Muscle of arm (tissue), 12 donors: ENCODE data around the gene LIN52. TPM values are rescaled to one million over a fixed set of nuclear protein-coding genes. Genes with fewer than 3 reads are reported as not detected.

Experiments used
- DNase-seq: peaks from one replicate; pipeline ENCODE4 v3.0.0-alpha.2; 2013
- polyA plus RNA-seq, 12 donors: library from polyadenylated mRNA; unstranded; fragments of 120-200 nt; gene quantifications; one replicate each; pipeline ENCODE4 v1.2.1, GENCODE V29; 2013; ENCODE audit not compliant: insufficient read length in 12 of 12

Gene LIN52
- polyA plus RNA-seq, 12 donors, result 8.9 to 155 (median 12.4) TPM

GRCh38 chr14:74221741-74222140 lies 137.0 kb downstream of the LIN52 start:
- DNase-seq, result no peak

- no peak for DNase-seq
Measured at GRCh38 chr14:74223016-74223415, 138.3 kb downstream of the LIN52 start.

DNA sequence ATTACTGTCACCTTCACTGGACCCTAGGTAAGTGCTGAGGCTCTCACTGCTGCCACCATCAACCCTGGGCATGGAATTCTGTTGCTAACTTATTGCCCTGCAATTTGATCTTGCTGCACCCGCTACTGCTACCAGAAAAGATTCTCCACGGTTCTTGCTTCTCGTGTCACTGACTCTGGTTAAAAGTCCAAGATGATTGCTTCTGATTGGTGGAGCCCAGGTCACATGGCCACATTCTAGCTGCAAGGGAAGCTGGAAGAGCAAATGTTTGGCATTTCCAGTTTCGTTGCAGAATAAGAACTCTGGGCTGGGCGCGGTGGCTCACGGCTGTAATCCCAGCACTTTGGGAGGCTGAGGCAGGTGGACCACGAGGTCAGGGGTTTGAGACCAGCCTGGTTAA lies 147.0 kb downstream of the LIN52 start:
- DNase-seq, result no peak

DNA sequence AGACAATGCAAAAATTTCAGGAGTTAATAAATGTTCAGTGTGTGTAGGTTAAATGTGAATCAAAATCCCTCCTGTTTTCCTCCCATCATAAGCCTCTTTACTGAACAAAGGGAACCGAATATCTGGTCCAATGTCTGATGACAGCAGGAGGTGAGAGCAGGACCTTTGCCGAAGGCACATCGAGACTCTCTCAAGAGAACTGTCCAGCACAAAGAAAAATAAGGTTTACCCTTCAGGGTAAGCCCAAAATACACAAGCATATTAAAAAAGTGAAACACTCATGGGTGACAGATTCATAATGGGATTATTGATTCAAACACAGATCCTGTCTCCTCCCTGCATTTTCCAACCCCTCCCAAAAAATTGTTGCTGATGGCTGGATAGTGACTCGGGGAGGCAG lies 150.3 kb downstream of the LIN52 start:
- DNase-seq, result no peak

DNA sequence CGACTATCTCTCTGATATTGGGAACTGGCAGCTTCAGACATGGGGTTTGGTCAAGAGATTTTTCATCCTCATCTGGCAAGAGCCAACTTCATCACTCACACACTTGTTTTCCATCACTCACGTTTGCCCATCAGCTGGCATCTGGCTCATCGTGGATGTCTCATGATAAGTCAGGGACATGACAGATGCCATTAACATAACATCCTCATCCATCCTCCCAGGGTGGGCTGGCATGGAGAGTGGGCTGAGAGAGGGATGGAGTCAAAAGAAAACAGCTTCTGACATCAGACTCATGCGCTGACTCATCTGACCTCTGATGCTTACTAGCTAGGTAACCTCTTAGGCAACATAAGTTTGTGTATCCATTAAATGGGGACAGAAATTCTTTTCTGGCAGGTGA lies 152.7 kb downstream of the LIN52 start:
- DNase-seq, result no peak

DNA sequence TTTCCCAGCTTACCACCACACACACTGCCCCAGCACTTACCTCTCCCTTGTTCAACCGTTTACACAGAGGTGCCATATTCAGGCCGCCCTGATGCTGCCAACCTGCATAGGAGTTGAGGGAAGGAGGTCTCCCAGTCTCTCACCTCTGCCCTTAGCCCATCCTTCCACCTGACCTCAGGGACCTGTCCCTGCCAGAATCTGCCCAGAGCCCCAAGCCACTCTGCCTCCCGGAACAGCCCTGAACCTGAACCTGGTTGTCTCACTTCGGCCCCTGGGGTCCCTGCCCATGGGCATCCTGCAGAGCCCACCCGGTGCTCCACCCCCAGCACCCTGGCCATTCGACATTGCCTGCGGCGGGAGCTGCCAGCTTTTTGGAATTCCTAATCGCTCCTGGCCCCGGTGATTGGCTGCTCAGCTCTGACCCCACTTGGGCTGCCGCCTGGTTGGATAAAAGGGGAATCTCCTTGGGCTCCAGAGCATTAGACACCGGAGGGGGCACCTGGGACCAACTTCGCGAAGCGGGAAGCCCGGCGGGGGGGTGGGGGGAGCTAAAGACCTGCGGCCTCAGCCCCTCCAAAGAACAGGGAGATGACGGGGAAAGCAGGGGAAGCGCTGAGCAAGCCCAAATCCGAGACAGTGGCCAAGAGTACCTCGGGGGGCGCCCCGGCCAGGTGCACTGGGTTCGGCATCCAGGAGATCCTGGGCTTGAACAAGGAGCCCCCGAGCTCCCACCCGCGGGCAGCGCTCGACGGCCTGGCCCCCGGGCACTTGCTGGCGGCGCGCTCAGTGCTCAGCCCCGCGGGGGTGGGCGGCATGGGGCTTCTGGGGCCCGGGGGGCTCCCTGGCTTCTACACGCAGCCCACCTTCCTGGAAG lies 154.5 kb downstream of the LIN52 start, which contains the start of gene VSX2:
VSX2 (plus strand) TSS at position 476 of the 874 bp plus-strand sequence; CDS start at position 589, 113 bp downstream.
- DNase-seq, result no peak

- DNase-seq, result no peak
Measured at GRCh38 chr14:74239848-74240793, 155.4 kb downstream of the LIN52 start.

DNA sequence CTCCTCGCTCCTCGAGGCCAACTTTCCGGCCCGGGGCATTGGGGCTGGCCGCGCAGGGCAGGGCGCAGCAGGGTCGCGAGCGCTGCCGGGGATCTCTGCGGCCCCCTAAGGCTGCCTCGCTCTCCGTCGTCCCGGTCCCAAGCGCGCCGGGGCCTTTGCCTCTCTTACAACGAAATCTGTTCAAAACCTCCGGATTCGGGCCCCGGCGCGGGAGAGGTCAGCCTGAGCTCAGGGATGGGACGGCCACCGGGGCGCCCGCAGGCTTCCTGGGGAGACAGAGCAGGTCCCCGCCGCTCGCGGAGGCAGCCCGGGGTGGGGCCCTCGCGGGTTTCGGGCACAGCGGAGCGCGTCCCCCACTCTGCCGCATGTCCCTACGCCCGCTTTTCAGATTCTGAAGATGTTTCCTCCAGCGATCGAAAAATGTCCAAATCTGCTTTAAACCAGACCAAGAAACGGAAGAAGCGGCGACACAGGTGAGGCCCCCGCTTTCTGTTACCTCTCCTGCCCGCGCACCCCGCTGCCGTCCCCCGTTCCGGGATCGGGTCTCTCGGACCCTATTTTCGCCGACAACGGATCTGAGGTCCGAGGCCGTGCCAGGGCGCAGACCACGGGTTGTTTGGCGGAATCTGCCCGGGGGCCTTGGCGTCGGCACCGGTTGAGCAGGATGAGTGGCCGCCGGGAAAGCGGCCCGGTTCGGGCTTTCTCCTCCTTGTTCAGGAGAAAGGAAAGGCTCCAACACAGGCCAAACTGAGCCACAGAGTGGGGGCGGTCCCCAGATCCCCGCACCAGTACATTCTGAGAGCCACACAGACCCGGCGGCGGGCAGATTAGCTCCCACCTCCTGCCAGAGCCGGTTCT lies 156.3 kb downstream of the LIN52 start:
- DNase-seq, result no peak

GRCh38 chr14:74241652-74242017 lies 156.9 kb downstream of the LIN52 start:
- DNase-seq, result no peak

GRCh38 chr14:74242021-74242779 lies 157.4 kb downstream of the LIN52 start:
- DNase-seq, result no peak

GRCh38 chr14:74242780-74243042 lies 158.0 kb downstream of the LIN52 start:
- DNase-seq, result no peak

GRCh38 chr14:74243051-74243450 lies 158.3 kb downstream of the LIN52 start:
- no peak for DNase-seq

DNA sequence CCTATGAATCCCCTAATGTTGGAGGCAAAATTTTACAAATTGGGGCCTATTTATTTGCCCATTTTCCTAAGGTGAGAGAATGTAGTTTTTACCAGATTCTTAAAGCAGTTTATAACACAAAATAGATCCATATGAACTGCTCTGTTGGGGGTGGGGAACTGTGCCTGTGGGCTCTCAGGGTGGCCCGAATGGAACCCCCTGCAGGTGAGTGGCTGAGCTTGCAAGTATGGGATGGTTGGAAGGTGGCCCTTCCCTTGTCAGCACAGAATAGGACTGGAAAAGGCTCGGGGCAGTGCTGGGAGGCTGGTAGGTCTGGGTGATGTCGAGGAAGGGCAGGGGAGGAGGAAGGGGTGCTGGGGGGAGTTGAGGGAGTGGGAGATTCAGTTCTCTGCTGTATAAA lies 159.4 kb downstream of the LIN52 start:
- no peak for DNase-seq

DNA sequence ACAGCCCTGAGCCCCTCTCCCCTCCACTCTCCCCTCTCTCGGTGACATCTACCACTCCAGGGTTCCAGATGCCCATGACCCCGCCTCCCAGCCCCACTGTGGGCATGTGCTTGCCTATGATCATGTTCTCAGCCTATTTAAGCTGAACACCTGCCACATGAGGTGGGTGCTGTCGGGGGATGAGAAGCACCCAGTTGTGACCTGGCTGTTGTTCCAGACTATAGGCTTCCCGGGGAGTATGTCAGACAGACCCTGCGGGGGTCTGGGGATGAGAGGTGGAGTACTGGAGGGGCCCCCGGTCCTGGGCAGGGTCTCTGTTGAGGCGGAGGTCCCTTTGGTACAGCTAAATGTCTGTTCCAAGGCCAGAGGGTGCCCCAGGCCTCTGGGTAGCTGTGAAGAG lies 160.5 kb downstream of the LIN52 start:
- DNase-seq, result no peak

GRCh38 chr14:74246542-74246941 lies 161.8 kb downstream of the LIN52 start:
- DNase-seq, result no peak

DNA sequence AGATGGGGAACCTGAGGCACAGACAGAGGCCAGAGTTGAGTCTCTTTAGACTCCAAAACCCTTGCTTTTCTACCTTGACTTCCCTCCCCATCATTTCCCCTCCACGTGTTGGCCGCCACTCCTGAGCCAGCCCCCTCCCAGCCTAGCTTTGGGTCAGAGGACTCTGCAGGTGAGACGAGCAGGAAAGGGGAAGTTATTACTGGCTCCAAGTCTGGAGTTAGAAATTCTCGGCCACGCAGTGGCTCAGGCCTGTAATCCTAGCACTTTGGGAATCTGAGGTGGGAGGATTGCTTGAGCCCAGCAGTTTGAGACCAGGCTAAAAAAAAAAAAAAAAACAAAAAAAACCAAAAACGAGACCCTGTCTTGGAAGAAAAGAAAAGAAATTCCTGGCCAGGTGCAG lies 163.3 kb downstream of the LIN52 start:
- no peak for DNase-seq

DNA sequence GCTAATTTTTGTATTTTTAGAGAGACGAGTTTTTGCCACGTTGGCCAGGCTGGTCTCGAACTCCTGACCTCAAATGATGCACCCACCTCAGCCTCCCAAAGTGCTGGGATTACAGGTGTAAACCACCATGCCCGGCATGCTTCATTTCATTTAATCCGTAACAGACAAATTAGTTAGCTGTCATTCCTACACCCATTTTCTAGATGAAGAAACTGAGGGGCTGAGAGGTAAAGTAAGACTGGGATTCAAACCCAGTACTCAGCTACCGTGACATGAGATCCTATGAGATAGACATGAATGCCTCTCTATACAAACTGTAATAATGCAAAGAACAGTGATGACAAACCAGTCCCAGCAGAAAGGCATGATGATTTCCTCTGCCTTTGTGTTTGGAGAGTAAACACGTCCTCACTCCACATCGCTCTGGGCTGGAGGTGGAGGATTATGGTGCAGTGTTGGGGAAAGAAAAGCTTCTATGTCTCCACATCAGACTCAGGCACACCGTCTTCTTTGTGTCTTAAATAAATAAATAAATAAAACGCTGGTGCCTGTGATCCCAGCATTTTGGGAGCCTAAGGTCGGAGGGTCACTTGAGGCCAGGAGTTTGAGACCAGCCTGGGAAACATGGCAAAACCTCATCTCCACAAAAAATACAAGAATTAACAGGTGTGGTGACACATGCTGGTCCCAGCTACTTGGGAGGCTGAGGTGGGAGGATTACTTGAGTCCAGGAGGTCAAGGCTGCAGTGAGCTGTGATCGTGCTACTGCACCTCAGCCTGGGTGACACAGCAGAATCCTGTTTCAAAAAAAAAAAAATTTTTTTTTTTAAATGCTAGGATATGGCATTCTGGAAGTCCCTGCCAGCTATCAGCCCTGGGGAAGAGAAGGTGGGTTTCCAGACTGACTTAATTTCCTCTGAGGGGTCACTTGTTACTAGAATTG lies 164.9 kb downstream of the LIN52 start:
- no peak for DNase-seq
